Measurements from ENCODE around the gene STX18.
"Not testable (repeated sequence)": the region's sequence is repeated elsewhere in the genome, so short reads cannot be mapped to it uniquely, and the experiment has no call there.

GRCh38 chr4:4510641-4511040 lies 31.2 kb downstream of the STX18 start:
- not testable (repeated sequence) for TF ChIP-seq CTCF, POLR2A (IDR thresholded peaks at IDR 0.05)

Measured in right lobe of liver (tissue), 4 donors.